HepG2 (cell line): ENCODE results near the gene COL18A1.

Experiments
- FOSL2 ChIP-seq: sonication (generic); formaldehyde crosslinking; IDR thresholded peaks from 2 replicates; pipeline ENCODE4 v1.4.0; 2020; ENCODE audit warnings: missing genetic modification reagents
- KLF9 ChIP-seq: IDR thresholded peaks from 2 replicates; pipeline ENCODE4 v1.6.1; 2016; ENCODE audit warnings: low read depth
- RAD21 ChIP-seq: fragments of 450-650 bp; formaldehyde crosslinking; IDR thresholded peaks from 2 replicates; pipeline ENCODE4 v1.5.0; 2020; ENCODE audit warnings: mild to moderate bottlenecking
- ZBTB20 ChIP-seq: sonication (generic); formaldehyde crosslinking; IDR thresholded peaks from 2 replicates; pipeline ENCODE4 v1.8.1; 2023; ENCODE audit warnings: missing genetic modification reagents, low read depth, mild to moderate bottlenecking, borderline replicate concordance
- ZNF274 ChIP-seq: sonication (generic); formaldehyde crosslinking; IDR thresholded peaks from 2 replicates; pipeline ENCODE4 v1.5.1; 2020; ENCODE audit warnings: mild to moderate bottlenecking, missing genetic modification reagents
- ZNF768 ChIP-seq: sonication (generic); formaldehyde crosslinking; IDR thresholded peaks from 2 replicates; pipeline ENCODE4 v1.4.0; 2020; ENCODE audit warnings: missing genetic modification reagents

DNA sequence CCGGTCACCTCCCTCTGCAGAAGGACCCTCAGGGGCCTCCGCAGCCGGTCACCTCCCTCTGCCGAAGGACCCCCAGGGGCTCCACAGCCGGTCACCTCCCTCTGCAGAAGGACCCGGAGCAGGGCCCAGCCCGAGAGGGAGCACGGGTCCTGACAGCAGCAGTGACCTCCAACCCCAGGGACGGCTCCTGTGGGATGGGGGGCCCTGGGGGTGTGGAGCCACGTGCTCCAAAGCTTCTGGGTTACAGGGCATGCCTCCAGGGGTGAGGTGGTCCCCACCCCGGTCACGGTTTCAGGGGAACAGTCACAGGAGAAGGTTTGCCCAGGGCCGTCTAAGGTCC lies 97.0 kb downstream of the COL18A1 start:
- no peak for TF ChIP-seq FOSL2 (CRISPR knock-in tag)
- TF ChIP-seq ZBTB20, result no peak
- TF ChIP-seq ZNF274 (CRISPR knock-in tag), result no peak
- no peak for TF ChIP-seq KLF9
- no peak for TF ChIP-seq ZNF768 (CRISPR knock-in tag)
- no peak for TF ChIP-seq RAD21
